K562 (cell line): ENCODE results near the gene DNAJC1. TPM values are rescaled to one million over a fixed set of nuclear protein-coding genes. Genes with fewer than 3 reads are reported as not detected.

Experiments used
- ARHGAP35 ChIP-seq: fragments of 450-650 bp; IDR thresholded peaks from 2 replicates; pipeline ENCODE4 v1.6.1; 2018; ENCODE audit not compliant: partially characterized antibody
- RNF2 ChIP-seq: sonication (generic); IDR thresholded peaks from 2 replicates; pipeline ENCODE4 v1.6.1; 2016
- ZNF316 ChIP-seq: fragments of 450-650 bp; IDR thresholded peaks from 2 replicates; pipeline ENCODE4 v1.6.1; 2016
- polyA plus RNA-seq, 8 experiments: library from polyadenylated mRNA; depleted of rRNA in 4 of 8; stranded (reverse) in 5 of 8; unstranded in 3 of 8; fragments of >200 nt; fragmentation: Nextera tagmentation in 2 of 8; fragmentation: Illumina TruSeq in 1 of 8; extraction: Ambion mirVana in 2 of 8; extraction: Trizol in 1 of 8; gene quantifications; 2 replicates each; pipeline versions ENCODE4 v1.2.1 to v1.2.3, GENCODE V29; 2011 to 2014; ENCODE audit warnings: inconsistent platforms in 1 of 8, missing spikeins in 1 of 8
- total RNA-seq, 7 experiments: library from RNA; depleted of rRNA in 6 of 7; stranded (reverse); fragments of >200 nt in 6 of 7; fragmentation: Illumina TruSeq in 2 of 7; extraction: Trizol in 2 of 7; gene quantifications; 2 replicates each; pipeline versions ENCODE4 v1.2.1 to v1.2.3, GENCODE V29; 2011 to 2021; ENCODE audit warnings: low replicate concordance in 1 of 7
- TF ChIP-seq, protein P1 (sequence below): fragments of 200-600 bp; sonication (generic); IDR thresholded peaks from one replicate; pipeline ENCODE4 v1.6.1; 2012; ENCODE audit warnings: mild to moderate bottlenecking, low read depth, low read length, inconsistent platforms

DNAJC1 gene
- total and polyA plus RNA-seq, 9 of the 15 experiments (the other 6 are each of a cell fraction or from before 2014, with no cell fraction given): 5.4 to 77.6 (median 40.3) TPM

DNA sequence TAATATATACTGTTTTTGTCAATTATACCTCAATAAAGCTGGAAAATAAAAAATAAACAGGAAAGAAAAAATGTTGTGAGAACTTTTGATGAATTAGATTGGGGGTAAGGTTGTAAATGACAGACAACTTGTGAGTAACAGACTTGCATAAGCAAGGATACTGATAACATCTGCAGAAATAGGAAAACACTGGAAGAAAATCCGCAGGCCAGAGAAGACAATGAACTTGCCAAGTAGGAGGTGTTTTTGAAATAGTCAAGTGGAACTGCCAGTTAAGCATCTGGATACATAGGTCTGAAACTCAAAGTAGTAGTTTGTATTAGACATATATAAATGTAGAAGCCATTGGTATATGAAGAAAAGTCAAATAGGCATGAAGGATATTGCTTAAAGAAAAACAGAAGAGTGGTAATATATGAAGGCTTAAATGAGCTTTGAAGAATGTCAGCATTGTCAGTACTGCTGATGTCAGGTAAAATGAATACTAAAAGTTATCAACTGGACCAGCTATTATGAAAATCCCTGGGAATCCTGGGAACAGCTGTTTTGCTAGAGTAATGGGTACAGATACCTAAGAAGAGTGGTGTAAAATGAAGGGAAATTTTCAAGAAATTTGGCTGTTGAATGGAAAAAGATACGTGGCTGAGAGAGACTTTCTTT lies 58.7 kb downstream of the DNAJC1 start (continued):
- TF ChIP-seq, protein P1, sequence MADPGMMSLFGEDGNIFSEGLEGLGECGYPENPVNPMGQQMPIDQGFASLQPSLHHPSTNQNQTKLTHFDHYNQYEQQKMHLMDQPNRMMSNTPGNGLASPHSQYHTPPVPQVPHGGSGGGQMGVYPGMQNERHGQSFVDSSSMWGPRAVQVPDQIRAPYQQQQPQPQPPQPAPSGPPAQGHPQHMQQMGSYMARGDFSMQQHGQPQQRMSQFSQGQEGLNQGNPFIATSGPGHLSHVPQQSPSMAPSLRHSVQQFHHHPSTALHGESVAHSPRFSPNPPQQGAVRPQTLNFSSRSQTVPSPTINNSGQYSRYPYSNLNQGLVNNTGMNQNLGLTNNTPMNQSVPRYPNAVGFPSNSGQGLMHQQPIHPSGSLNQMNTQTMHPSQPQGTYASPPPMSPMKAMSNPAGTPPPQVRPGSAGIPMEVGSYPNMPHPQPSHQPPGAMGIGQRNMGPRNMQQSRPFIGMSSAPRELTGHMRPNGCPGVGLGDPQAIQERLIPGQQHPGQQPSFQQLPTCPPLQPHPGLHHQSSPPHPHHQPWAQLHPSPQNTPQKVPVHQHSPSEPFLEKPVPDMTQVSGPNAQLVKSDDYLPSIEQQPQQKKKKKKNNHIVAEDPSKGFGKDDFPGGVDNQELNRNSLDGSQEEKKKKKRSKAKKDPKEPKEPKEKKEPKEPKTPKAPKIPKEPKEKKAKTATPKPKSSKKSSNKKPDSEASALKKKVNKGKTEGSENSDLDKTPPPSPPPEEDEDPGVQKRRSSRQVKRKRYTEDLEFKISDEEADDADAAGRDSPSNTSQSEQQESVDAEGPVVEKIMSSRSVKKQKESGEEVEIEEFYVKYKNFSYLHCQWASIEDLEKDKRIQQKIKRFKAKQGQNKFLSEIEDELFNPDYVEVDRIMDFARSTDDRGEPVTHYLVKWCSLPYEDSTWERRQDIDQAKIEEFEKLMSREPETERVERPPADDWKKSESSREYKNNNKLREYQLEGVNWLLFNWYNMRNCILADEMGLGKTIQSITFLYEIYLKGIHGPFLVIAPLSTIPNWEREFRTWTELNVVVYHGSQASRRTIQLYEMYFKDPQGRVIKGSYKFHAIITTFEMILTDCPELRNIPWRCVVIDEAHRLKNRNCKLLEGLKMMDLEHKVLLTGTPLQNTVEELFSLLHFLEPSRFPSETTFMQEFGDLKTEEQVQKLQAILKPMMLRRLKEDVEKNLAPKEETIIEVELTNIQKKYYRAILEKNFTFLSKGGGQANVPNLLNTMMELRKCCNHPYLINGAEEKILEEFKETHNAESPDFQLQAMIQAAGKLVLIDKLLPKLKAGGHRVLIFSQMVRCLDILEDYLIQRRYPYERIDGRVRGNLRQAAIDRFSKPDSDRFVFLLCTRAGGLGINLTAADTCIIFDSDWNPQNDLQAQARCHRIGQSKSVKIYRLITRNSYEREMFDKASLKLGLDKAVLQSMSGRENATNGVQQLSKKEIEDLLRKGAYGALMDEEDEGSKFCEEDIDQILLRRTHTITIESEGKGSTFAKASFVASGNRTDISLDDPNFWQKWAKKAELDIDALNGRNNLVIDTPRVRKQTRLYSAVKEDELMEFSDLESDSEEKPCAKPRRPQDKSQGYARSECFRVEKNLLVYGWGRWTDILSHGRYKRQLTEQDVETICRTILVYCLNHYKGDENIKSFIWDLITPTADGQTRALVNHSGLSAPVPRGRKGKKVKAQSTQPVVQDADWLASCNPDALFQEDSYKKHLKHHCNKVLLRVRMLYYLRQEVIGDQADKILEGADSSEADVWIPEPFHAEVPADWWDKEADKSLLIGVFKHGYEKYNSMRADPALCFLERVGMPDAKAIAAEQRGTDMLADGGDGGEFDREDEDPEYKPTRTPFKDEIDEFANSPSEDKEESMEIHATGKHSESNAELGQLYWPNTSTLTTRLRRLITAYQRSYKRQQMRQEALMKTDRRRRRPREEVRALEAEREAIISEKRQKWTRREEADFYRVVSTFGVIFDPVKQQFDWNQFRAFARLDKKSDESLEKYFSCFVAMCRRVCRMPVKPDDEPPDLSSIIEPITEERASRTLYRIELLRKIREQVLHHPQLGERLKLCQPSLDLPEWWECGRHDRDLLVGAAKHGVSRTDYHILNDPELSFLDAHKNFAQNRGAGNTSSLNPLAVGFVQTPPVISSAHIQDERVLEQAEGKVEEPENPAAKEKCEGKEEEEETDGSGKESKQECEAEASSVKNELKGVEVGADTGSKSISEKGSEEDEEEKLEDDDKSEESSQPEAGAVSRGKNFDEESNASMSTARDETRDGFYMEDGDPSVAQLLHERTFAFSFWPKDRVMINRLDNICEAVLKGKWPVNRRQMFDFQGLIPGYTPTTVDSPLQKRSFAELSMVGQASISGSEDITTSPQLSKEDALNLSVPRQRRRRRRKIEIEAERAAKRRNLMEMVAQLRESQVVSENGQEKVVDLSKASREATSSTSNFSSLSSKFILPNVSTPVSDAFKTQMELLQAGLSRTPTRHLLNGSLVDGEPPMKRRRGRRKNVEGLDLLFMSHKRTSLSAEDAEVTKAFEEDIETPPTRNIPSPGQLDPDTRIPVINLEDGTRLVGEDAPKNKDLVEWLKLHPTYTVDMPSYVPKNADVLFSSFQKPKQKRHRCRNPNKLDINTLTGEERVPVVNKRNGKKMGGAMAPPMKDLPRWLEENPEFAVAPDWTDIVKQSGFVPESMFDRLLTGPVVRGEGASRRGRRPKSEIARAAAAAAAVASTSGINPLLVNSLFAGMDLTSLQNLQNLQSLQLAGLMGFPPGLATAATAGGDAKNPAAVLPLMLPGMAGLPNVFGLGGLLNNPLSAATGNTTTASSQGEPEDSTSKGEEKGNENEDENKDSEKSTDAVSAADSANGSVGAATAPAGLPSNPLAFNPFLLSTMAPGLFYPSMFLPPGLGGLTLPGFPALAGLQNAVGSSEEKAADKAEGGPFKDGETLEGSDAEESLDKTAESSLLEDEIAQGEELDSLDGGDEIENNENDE: no peak
- no peak for TF ChIP-seq ARHGAP35
- peak; percentile 68 for TF ChIP-seq ZNF316
- TF ChIP-seq RNF2: no peak
